ENCODE data around the gene SVBP. TPM values are rescaled to one million over a fixed set of nuclear protein-coding genes. Genes with fewer than 3 reads are reported as not detected.

SVBP gene
- polyA plus RNA-seq, 1 experiment = 29.8 TPM

DNA sequence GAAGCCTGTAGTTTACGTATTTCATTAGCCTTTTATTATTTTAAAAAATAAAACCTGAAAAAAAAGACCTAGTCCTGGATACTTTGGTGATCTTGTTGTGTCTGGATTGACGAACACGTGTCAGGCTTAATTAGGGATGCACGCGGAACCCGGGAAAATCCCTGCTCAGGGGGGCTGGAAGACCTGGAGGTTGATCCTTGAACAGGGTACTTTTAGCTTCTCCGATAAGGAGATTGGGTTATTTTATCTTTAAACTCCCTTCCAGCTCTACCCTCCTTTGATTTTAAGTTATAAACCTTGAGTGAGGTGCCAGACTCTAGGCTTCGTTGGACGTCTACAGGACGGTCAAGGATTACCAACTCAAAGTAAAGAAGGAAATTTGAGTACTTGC is 28.7 kb upstream of the SVBP start:
- DNase-seq (ENCODE audit: low read depth, low spot score) = no peak
- no peaks in the 10 kb centered on the region for H3K27me3 ChIP-seq (ENCODE audit: control insufficient read depth, insufficient read depth, low read length)
- CTCF ChIA-PET = interaction anchor here (0.5 to 2.1 kb wide), 28 partner anchors 8 to 1157 kb away, joined by 3 to 18 read pairs (median 4); partner anchors contain the start of genes C1orf50 and P3H1
- H3K9me3 ChIP-seq (ENCODE audit: control insufficient read depth, insufficient read depth, low read length) = peaks cover 3% of the 10 kb centered on the region; the same call in 1 of the 2 replicates
- H3K27ac ChIP-seq (ENCODE audit: low read depth, low read length) = no peak overlapping the region
- POLR2A ChIA-PET = interaction anchor here (0.8 to 3.0 kb wide), 5 partner anchors 21 to 118 kb away, joined by 3 to 16 read pairs (median 4); partner anchors contain the start of genes C1orf50, ERMAP, P3H1 and SVBP
- H3K4me3 ChIP-seq (ENCODE audit: low read depth, low read length) = peak overlapping the region; percentile 95
- no peak for TF ChIP-seq CTCF (IDR thresholded peaks at IDR 0.05; ENCODE audit: low read depth, low read length)

DNA sequence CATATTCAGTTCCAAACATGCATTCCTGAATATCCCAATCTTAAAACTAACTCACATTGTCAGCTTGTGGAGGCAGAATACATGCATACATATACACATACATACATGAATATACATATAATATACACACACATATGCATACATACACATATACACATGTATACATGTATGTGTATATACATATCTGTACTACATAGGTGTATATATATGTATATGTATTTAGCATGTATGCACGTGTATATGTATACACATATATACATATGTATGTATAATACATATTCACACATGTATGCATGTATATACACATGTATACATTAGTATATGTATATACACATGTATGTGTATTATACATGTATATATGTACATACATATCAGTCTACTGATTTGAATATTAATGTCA is 28.0 kb upstream of the SVBP start:
- no peak for DNase-seq (ENCODE audit: low read depth, low spot score)
- no peaks in the 10 kb centered on the region for H3K27me3 ChIP-seq (ENCODE audit: control insufficient read depth, insufficient read depth, low read length)
- CTCF ChIA-PET = interaction anchor here (1.0 to 2.1 kb wide), 4 partner anchors 17 to 228 kb away, joined by 4 to 14 read pairs (median 7); partner anchors contain the start of genes C1orf50 and P3H1
- H3K4me3 ChIP-seq (ENCODE audit: low read depth, low read length) = no peak overlapping the region
- peaks cover 3% of the 10 kb centered on the region; the same call in 1 of the 2 replicates for H3K9me3 ChIP-seq (ENCODE audit: control insufficient read depth, insufficient read depth, low read length)
- no peak overlapping the region for H3K27ac ChIP-seq (ENCODE audit: low read depth, low read length)
- TF ChIP-seq CTCF (IDR thresholded peaks at IDR 0.05; ENCODE audit: low read depth, low read length) = no peak
- POLR2A ChIA-PET = interaction anchor here (0.6 to 3.0 kb wide), 3 partner anchors 28 to 153 kb away, joined by 4 to 16 read pairs (median 7); partner anchors contain the start of genes C1orf50, ERMAP, P3H1 and SVBP

DNA sequence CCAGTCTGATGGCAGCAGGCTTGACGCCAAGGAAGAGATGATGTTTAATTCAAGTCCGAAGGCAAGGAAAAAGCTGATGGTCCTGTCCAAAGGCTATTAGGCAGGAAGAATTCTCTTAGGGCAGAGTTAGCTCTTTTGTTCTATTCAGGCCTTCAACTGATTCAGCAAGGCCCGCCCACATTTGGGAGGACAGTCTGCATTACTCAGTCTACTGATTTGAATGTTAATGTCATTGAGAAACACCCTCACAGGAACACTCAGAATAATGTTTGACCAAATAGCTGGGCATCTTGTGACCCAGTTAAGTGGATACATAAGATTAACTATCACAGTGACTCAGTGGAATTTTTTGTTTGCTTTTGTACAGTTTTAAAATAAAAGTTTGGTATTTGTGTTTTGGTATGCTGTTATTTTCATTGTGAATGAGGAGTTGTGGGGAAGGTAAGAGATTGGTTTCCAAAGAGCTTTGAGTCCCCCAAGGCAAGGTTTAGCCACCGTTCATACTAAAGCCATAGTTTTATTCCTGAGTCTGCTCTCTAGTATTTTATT is 27.5 kb upstream of the SVBP start:
- no peak for TF ChIP-seq CTCF (IDR thresholded peaks at IDR 0.05; ENCODE audit: low read depth, low read length)
- H3K9me3 ChIP-seq (ENCODE audit: control insufficient read depth, insufficient read depth, low read length) = peaks cover 3% of the 10 kb centered on the region; the same call in 1 of the 2 replicates
- DNase-seq (ENCODE audit: low read depth, low spot score) = no peak
- no peak overlapping the region for H3K27ac ChIP-seq (ENCODE audit: low read depth, low read length)
- ChIA-PET CTCF (interaction anchor here (1.7 kb wide), 1 partner anchor 229 kb away, joined by 4 read pairs; no protein-coding TSS in a partner anchor), POLR2A (interaction anchor here (0.6 to 3.0 kb wide), 2 partner anchors 28 to 153 kb away, joined by 4 to 16 read pairs; partner anchors contain the start of genes ERMAP and SVBP)
- no peak overlapping the region for H3K4me3 ChIP-seq (ENCODE audit: low read depth, low read length)
- no peaks in the 10 kb centered on the region for H3K27me3 ChIP-seq (ENCODE audit: control insufficient read depth, insufficient read depth, low read length)

DNA sequence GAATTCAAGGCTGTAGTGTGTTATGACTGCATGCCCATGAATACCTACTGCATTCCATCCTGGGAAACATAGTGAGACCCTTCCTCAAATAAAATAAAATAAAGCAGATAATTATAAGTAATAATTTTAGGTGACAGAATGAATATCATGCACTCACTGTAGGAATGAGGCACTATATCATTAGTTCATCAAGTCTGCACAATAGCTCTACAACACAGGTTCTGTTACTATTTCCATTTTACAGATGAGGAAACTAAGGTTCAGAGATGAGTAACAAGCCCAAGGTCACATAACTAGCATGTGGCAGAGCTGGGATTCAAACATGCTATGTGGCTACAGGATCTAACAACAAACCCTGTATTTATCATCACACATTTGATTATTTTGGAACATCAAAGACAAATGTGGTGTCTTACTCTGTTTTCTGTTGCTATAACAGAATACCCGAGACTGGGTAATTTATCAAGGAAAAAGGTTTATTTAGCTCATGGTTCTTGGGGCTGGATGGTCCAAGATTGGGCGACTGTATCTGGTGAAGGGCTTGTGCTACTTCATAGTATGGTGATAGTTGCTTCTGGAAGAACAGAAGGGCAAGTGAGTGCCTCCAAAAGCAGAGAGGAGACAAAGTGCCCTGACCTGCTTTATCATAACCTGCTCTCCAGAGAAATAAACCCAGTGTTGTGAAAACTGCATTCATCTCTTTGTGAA is 24.4 kb upstream of the SVBP start:
- H3K27me3 ChIP-seq (ENCODE audit: control insufficient read depth, insufficient read depth, low read length) = no peaks in the 10 kb centered on the region
- TF ChIP-seq CTCF (IDR thresholded peaks at IDR 0.05; ENCODE audit: low read depth, low read length) = no peak
- ChIA-PET POLR2A (no interaction called here), CTCF (no interaction called here)
- no peak overlapping the region for H3K4me3 ChIP-seq (ENCODE audit: low read depth, low read length)
- H3K9me3 ChIP-seq (ENCODE audit: control insufficient read depth, insufficient read depth, low read length) = peaks cover 1% of the 10 kb centered on the region; the same call in 1 of the 2 replicates
- DNase-seq (ENCODE audit: low read depth, low spot score) = no peak
- no peak overlapping the region for H3K27ac ChIP-seq (ENCODE audit: low read depth, low read length)

- Histone ChIP-seq H3K9me3 (ENCODE audit: control insufficient read depth, insufficient read depth, low read length) (no peaks in the 10 kb centered on the region), H3K4me3 (ENCODE audit: low read depth, low read length) (no peak overlapping the region), H3K27me3 (ENCODE audit: control insufficient read depth, insufficient read depth, low read length) (no peaks in the 10 kb centered on the region), H3K27ac (ENCODE audit: low read depth, low read length) (no peak overlapping the region)
- POLR2A ChIA-PET = no interaction called here
- TF ChIP-seq CTCF (IDR thresholded peaks at IDR 0.05; ENCODE audit: low read depth, low read length) = no peak
- no peak for DNase-seq (ENCODE audit: low read depth, low spot score)
- CTCF ChIA-PET = no interaction called here
Measured at GRCh38 chr1:42841010-42841409, 23.8 kb upstream of the SVBP start.
